ENCODE results near the gene NAT9.

NAT9 gene

DNA sequence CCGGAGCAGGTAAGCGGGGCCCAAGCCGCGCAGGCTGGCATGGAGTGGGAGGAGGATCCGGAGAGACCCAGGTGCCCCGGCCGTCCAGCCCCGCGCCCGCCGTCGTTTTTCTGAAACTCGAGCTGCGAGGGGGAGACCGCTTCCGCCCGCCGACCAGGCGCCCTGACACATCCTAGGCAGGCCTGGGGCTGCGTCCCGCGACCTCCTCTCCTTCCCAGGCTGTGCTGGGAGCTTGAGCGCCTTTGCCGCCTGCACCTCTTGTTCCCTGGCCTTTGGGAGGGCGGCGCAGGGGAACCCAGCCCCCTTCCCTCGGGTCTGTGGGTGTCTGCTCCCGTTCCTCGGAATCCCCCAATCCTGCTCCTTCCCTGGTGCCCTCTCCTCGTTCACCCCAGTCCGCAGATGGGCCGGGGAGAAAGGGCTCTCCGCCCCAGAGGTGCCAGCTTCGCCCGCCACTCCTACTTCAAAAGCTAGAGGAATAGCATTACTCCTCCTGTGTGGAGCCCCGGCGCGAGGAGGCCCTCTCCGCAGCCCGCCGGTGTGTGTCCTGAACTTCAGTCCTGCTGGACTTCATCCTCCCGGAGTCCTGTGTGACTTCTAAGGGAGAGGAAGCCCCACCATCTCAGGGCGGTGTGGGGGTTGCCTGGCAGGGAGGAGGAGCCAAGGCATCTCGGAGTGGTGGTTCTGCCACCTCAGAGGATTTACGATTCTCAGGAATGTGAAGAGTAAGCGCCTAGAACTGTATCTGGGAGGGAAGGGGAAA, 26.7 kb downstream of the NAT9 start:
- Histone ChIP-seq H3K4me1 (ENCODE audit: control insufficient read depth, insufficient read depth, low read length) (peaks cover 7% of the 10 kb centered on the region), H3K4me3 (ENCODE audit: low read depth, low read length) (peak overlapping the region; percentile 81), H3K9me3 (ENCODE audit: control insufficient read depth, insufficient read depth, low read depth, low read length) (no peaks in the 10 kb centered on the region), H3K27ac (ENCODE audit: extremely low read depth, low read depth, low read length) (peak overlapping the region; percentile 68; the same call in 1 of the 2 replicates), H3K36me3 (ENCODE audit: control insufficient read depth in 2 of 2, insufficient read depth in 1 of 2, low read length in 2 of 2) (no peaks in the 10 kb centered on the region)
- CTCF ChIA-PET: interaction anchor here (0.6 to 3.0 kb wide), 13 partner anchors 9 to 1903 kb away, joined by 3 to 13 read pairs (median 4); no protein-coding TSS in a partner anchor
- POLR2A ChIA-PET: interaction anchor here (0.7 to 1.9 kb wide), 9 partner anchors 9 to 124 kb away, joined by 3 to 22 read pairs (median 7); partner anchors contain the start of genes FDXR and NAT9
- TF ChIP-seq, protein P1, sequence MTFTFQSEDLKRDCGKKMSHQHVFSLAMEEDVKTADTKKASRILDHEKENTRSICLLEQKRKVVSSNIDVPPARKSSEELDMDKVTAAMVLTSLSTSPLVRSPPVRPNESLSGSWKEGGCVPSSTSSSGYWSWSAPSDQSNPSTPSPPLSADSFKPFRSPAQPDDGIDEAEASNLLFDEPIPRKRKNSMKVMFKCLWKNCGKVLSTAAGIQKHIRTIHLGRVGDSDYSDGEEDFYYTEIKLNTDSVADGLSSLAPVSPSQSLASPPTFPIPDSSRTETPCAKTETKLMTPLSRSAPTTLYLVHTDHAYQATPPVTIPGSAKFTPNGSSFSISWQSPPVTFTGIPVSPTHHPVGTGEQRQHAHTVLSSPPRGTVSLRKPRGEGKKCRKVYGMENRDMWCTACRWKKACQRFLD (tag by site-specific recombination; IDR thresholded peaks at IDR 0.05): no peak
- TF ChIP-seq, protein P2, sequence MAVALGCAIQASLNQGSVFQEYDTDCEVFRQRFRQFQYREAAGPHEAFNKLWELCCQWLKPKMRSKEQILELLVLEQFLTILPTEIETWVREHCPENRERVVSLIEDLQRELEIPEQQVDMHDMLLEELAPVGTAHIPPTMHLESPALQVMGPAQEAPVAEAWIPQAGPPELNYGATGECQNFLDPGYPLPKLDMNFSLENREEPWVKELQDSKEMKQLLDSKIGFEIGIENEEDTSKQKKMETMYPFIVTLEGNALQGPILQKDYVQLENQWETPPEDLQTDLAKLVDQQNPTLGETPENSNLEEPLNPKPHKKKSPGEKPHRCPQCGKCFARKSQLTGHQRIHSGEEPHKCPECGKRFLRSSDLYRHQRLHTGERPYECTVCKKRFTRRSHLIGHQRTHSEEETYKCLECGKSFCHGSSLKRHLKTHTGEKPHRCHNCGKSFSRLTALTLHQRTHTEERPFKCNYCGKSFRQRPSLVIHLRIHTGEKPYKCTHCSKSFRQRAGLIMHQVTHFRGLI (tag by site-specific recombination; IDR thresholded peaks at IDR 0.05): peak; percentile 25; the same call in 1 of the 2 replicates
- TF ChIP-seq ZNF548 (tag by site-specific recombination; IDR thresholded peaks at IDR 0.05): no peak
- TF ChIP-seq ZNF394 (tag by site-specific recombination; IDR thresholded peaks at IDR 0.05; ENCODE audit: borderline replicate concordance): no peak
- TF ChIP-seq, protein P3, sequence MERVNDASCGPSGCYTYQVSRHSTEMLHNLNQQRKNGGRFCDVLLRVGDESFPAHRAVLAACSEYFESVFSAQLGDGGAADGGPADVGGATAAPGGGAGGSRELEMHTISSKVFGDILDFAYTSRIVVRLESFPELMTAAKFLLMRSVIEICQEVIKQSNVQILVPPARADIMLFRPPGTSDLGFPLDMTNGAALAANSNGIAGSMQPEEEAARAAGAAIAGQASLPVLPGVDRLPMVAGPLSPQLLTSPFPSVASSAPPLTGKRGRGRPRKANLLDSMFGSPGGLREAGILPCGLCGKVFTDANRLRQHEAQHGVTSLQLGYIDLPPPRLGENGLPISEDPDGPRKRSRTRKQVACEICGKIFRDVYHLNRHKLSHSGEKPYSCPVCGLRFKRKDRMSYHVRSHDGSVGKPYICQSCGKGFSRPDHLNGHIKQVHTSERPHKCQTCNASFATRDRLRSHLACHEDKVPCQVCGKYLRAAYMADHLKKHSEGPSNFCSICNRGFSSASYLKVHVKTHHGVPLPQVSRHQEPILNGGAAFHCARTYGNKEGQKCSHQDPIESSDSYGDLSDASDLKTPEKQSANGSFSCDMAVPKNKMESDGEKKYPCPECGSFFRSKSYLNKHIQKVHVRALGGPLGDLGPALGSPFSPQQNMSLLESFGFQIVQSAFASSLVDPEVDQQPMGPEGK (tag by site-specific recombination; IDR thresholded peaks at IDR 0.05): no peak; the same call in none of the 2 replicates
- TF ChIP-seq SP2 (tag by site-specific recombination; IDR thresholded peaks at IDR 0.05): peak; percentile 45
- TF ChIP-seq ZNF585B (tag by site-specific recombination; IDR thresholded peaks at IDR 0.05): no peak
- no peak for TF ChIP-seq ZNF792 (tag by site-specific recombination; IDR thresholded peaks at IDR 0.05)
- no peak for TF ChIP-seq OSR2 (tag by site-specific recombination; IDR thresholded peaks at IDR 0.05)
- TF ChIP-seq, protein P4, sequence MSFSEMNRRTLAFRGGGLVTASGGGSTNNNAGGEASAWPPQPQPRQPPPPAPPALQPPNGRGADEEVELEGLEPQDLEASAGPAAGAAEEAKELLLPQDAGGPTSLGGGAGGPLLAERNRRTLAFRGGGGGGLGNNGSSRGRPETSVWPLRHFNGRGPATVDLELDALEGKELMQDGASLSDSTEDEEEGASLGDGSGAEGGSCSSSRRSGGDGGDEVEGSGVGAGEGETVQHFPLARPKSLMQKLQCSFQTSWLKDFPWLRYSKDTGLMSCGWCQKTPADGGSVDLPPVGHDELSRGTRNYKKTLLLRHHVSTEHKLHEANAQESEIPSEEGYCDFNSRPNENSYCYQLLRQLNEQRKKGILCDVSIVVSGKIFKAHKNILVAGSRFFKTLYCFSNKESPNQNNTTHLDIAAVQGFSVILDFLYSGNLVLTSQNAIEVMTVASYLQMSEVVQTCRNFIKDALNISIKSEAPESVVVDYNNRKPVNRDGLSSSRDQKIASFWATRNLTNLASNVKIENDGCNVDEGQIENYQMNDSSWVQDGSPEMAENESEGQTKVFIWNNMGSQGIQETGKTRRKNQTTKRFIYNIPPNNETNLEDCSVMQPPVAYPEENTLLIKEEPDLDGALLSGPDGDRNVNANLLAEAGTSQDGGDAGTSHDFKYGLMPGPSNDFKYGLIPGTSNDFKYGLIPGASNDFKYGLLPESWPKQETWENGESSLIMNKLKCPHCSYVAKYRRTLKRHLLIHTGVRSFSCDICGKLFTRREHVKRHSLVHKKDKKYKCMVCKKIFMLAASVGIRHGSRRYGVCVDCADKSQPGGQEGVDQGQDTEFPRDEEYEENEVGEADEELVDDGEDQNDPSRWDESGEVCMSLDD (tag by site-specific recombination; IDR thresholded peaks at IDR 0.05): no peak
- TF ChIP-seq, protein P5, sequence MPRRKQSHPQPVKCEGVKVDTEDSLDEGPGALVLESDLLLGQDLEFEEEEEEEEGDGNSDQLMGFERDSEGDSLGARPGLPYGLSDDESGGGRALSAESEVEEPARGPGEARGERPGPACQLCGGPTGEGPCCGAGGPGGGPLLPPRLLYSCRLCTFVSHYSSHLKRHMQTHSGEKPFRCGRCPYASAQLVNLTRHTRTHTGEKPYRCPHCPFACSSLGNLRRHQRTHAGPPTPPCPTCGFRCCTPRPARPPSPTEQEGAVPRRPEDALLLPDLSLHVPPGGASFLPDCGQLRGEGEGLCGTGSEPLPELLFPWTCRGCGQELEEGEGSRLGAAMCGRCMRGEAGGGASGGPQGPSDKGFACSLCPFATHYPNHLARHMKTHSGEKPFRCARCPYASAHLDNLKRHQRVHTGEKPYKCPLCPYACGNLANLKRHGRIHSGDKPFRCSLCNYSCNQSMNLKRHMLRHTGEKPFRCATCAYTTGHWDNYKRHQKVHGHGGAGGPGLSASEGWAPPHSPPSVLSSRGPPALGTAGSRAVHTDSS (tag by site-specific recombination; IDR thresholded peaks at IDR 0.05): no peak
- TF ChIP-seq ZNF433 (tag by site-specific recombination; IDR thresholded peaks at IDR 0.05; ENCODE audit: low read depth): no peak
- TF ChIP-seq ZNF48 (tag by site-specific recombination; IDR thresholded peaks at IDR 0.05): no peak
- TF ChIP-seq ZXDB (tag by site-specific recombination; IDR thresholded peaks at IDR 0.05): no peak
- no peak for TF ChIP-seq ZNF843 (tag by site-specific recombination; IDR thresholded peaks at IDR 0.05)
- TF ChIP-seq, protein P6, sequence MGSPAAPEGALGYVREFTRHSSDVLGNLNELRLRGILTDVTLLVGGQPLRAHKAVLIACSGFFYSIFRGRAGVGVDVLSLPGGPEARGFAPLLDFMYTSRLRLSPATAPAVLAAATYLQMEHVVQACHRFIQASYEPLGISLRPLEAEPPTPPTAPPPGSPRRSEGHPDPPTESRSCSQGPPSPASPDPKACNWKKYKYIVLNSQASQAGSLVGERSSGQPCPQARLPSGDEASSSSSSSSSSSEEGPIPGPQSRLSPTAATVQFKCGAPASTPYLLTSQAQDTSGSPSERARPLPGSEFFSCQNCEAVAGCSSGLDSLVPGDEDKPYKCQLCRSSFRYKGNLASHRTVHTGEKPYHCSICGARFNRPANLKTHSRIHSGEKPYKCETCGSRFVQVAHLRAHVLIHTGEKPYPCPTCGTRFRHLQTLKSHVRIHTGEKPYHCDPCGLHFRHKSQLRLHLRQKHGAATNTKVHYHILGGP (tag by site-specific recombination; IDR thresholded peaks at IDR 0.05): no peak
- TF ChIP-seq, protein P7, sequence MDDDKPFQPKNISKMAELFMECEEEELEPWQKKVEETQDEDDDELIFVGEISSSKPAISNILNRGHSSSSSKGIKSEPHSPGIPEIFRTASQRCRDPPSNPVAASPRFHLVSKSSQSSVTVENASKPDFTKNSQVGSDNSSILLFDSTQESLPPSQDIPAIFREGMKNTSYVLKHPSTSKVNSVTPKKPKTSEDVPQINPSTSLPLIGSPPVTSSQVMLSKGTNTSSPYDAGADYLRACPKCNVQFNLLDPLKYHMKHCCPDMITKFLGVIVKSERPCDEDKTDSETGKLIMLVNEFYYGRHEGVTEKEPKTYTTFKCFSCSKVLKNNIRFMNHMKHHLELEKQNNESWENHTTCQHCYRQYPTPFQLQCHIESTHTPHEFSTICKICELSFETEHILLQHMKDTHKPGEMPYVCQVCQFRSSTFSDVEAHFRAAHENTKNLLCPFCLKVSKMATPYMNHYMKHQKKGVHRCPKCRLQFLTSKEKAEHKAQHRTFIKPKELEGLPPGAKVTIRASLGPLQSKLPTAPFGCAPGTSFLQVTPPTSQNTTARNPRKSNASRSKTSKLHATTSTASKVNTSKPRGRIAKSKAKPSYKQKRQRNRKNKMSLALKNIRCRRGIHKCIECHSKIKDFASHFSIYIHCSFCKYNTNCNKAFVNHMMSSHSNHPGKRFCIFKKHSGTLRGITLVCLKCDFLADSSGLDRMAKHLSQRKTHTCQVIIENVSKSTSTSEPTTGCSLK (tag by site-specific recombination; IDR thresholded peaks at IDR 0.05): no peak
- TF ChIP-seq, protein P8, sequence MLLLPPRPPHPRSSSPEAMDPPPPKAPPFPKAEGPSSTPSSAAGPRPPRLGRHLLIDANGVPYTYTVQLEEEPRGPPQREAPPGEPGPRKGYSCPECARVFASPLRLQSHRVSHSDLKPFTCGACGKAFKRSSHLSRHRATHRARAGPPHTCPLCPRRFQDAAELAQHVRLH (tag by site-specific recombination; IDR thresholded peaks at IDR 0.05): no peak
- TF ChIP-seq ZNF501 (tag by site-specific recombination; IDR thresholded peaks at IDR 0.05): no peak
- TF ChIP-seq ZSCAN30 (tag by site-specific recombination; IDR thresholded peaks at IDR 0.05): 0 out of 2 replicates have a peak, but pooled peaks have one; percentile 1
- TF ChIP-seq PRDM1 (tag by site-specific recombination; IDR thresholded peaks at IDR 0.05): no peak
- peak; percentile 41 for TF ChIP-seq ZBTB20 (tag by site-specific recombination; IDR thresholded peaks at IDR 0.05)
